Stimulated activated CD8-positive, alpha-beta memory T cell treated with anti-CD3 and anti-CD28 coated beads, Interleukin-7, amount 100 ng/mL, for 48 hours (primary cell): ENCODE results near the gene OR5W2.
"Not testable (repeated sequence)": the region's sequence is repeated elsewhere in the genome, so short reads cannot be mapped to it uniquely, and the experiment has no call there.

Experiments
- DNase-seq, 2 donors: peaks; one replicate each; pipeline ENCODE4 v3.0.0-alpha.2; 2020; ENCODE audit warnings: low read depth in 1 of 2; ENCODE audit errors: extremely low read depth in 1 of 2

The OR5W2 gene

DNA sequence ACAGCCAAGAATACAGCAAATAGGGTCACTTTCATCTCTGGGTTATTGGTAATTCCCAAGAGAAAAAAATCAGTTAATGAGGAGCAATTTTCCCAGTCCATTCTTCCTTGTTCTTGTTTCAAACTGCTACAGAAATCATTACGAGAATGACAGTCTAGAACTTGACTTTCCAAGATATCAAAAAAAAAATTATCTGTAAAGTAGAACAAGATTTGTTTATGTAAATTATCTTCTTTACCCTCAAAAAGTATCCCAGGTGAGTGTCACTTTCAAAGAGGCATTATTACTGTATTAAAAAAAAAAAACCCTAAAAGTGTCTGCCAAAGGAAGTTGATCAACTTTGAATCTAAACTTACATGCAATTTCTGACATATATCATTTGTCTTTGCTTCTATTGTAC, at the start of gene OR5W2:
Gene OR5W2, minus strand, starts transcription at position 101 of the 400 bp plus-strand sequence. Its CDS starts 0 bp downstream, at position 101.
- DNase-seq, result no peak

- DNase-seq, result no peak
These were observed 42.1 kb upstream of the OR5W2 start for GRCh38 chr11:55956521-55956920.

DNA sequence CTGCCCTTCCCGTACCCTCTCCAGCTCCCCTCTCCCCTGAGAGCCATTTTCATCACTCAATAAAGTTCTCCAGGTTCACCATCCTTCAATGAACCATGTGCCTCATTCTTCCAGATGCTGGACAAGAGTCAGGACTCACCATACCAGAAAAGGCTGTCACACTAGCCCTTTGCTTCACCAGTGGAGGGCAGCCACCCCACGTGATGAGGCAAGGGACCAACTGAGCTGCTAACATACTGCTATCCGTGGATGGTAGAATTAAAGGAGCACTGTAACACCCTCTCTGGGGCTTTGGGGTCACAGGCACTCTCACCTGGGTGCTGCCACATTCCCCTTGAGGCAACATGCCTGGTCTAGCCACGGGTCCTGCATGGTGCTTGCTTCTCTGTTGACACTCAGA, 34.9 kb upstream of the OR5W2 start:
- DNase-seq, result no peak

GRCh38 chr11:55942785-55943392, 28.5 kb upstream of the OR5W2 start:
- DNase-seq, result no peak

GRCh38 chr11:55936300-55936699, 21.9 kb upstream of the OR5W2 start, which contains the start of gene OR5I1:
Gene OR5I1 (minus strand): TSS chr11:55936400. CDS start chr11:55936400, 0 bp downstream.
- DNase-seq, result no peak

GRCh38 chr11:55920537-55920936, 6.2 kb upstream of the OR5W2 start:
- DNase-seq, result no peak

GRCh38 chr11:55902308-55902707, 12.1 kb downstream of the OR5W2 start:
- DNase-seq, result no peak

GRCh38 chr11:55895216-55895615, 19.2 kb downstream of the OR5W2 start:
- DNase-seq, result no peak

- DNase-seq, result not testable (repeated sequence)
These were observed 28.9 kb downstream of the OR5W2 start for GRCh38 chr11:55885481-55885880.

GRCh38 chr11:55884995-55885394, 29.4 kb downstream of the OR5W2 start:
- not testable (repeated sequence) for DNase-seq

DNA sequence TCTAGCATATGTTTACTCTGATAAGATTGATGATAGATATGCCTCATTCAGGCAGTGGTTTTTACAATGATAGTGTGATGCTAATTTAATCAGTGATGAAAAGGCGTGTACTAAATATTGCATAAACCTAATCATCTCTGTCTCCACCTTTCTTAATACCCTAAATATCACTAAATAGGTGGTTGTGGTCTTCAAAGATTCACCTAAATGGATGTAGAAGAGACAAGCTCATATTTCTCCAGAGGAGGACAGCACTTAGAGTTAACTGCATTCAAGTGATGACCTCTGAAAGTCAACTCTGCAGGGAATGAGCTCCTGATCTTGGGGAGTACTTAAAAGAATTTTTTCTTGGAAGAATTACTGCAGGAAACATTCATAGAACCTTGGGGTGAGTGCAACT, 31.4 kb downstream of the OR5W2 start, which contains the start of gene TRIM51:
Gene TRIM51, plus strand, starts transcription at position 301 of the 400 bp plus-strand sequence. CDS start 2,132 bp downstream, outside the sequence.
- not testable (repeated sequence) for DNase-seq

GRCh38 chr11:55873146-55873545, 41.2 kb downstream of the OR5W2 start:
- not testable (repeated sequence) for DNase-seq

- not testable (repeated sequence) for DNase-seq
These were observed 41.7 kb downstream of the OR5W2 start for GRCh38 chr11:55872731-55873130.

GRCh38 chr11:55867354-55867753, 47.0 kb downstream of the OR5W2 start:
- not testable (repeated sequence) for DNase-seq
